Fibroblast of the conjunctiva (primary cell): ENCODE data around the gene GREB1L.

Source experiments
- DNase-seq: peaks from one replicate; pipeline ENCODE4 v3.0.0-alpha.2; 2010; ENCODE audit warnings: low read depth

Gene GREB1L

DNA sequence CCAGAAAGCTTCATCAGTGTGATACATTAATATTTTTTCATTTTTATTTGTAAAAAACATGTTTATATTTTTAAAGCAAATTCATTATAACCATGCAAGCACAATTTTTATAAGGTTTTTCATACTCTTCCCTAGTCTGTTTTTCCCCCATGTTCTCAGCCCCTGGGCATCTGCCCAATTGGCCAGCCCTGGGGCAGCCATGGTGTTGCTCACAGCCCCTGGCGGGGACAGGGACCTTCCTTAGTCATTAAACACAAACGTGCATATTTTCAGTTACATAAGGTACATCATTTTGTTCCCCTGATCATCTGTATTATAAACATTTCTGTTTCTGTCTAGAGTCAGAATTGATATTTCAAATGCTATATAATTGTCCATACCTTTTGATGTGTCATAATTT lies 208.5 kb downstream of the GREB1L start:
- no peak for DNase-seq

DNA sequence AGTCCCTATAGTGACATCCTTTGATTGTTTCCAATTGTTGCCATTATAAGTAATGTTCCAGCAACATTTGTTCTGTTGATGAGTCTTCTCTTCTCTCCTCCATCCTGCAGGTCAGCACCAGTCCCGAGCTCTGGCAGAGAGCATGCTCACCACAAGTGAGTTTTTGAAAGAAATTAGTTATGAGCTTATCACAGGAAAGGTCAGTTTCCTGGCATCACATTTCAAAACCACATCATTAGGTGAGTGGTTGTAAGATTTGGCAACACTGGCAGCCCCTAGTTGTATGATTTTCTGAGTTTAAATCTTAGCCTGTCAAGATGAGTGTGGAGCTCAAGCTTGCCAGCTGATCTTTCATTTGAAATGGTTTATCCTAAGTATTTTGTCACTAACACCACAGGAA lies 208.9 kb downstream of the GREB1L start:
- no peak for DNase-seq

DNA sequence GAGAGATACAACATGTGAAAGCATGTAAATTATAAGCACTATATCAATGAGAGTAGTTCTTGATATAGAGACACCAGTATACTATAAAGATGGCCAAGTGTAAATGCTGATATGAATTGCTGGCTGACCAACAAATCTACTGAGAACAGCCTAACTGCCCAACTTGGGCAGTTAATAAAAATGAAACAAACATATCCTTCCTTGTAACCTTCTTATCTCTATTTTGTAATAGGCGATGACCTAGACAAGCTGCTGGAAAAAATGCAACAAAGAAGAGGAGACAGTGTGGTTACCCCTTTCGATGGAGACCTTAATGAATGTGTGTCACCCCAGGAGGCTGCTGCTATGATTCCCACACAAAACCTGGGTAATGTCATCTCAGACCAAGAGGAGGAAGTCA lies 209.8 kb downstream of the GREB1L start:
- DNase-seq, result no peak

DNA sequence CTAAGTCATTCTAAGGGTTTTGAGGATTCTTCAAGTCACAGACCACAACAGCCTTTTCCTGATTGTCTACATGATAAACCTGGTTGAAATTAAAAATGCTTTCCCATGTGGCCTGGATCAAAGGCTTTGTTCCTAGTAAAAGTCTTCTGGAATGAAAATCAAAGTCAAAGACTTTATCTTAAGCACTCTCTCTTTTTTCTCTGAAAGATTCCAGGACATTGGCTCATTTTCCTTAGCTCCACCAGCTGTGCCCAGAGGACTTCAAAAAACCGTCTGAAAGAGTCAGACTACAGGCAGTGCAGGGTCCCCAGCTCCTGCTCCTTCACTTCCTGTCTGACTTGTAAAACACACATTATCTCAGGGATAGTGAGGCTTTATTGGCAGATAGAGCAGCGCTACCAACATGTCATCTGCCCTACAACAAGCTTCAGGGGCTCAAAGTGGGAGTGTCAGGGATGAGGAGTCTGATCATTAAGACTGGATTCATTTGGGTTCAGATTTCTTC lies 210.3 kb downstream of the GREB1L start:
- DNase-seq, result no peak

DNA sequence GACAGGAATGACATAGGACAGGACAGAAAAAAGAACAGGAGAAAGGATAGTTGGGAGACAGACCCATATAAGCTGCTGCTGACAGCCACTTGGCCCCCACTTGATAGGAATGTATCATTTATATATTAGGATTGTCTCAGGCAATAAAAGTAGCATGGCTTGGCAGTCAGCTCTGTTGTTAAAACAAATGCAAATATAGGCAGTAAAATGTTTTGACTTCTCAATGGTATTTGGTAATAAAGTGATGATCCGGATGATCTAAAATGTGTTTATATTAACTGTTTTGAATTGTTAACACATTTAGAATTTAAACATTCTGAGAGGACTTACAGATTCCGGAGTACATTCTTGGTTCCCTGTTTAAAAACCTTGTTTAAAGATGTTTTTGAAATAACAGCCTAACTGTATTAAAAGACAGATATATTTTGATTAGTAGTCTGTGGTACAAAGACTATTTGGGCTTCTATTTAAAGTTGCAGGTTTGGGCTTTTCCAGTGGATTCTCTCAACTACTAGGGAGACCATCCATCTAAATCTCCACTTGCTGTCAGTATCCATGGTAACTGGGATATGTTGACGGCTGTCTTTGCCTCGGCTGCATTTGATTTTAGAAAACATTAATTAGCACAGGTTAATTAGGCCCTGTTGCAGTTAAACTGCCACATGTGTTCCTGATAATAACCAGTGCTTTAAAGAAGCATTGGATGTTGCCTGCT lies 210.9 kb downstream of the GREB1L start:
- no peak for DNase-seq

DNA sequence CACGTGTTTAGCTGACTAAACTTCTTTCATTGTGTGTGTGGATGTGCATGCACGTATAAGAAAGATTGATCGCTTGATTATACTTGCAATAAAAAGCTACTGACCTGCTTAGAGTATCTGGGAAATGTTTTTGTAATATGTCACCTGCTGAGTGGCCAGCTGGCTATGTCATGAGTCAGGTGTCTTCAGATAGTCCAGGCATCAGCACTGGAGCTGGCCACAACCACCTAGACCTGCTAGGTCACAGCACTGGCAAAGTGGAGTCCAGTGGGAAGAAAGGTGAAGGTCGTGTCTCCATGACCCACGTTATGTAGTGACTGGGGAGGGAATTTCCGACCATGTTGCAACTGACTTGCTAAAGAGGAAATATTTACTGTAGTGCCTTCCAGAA lies 211.5 kb downstream of the GREB1L start:
- DNase-seq, result no peak

DNA sequence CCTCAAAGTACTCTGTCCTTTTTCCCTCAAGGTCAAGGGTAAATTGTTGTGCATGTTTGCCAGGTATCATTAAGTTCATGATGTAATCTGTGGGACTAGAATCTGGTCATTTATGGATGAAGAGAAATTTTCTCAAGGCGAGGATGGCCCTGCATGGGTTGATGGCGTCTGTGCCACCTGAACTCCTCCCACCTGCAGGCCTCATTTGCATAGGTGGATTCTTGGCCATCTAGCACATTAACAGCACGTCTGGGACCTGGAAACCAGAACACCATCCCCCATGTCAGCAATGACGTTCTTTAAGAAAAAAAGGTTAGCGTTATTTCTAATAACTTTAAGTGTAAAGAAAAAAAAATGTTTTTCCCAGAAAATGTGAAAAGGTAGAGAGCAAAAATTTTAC lies 212.7 kb downstream of the GREB1L start:
- DNase-seq, result no peak

DNA sequence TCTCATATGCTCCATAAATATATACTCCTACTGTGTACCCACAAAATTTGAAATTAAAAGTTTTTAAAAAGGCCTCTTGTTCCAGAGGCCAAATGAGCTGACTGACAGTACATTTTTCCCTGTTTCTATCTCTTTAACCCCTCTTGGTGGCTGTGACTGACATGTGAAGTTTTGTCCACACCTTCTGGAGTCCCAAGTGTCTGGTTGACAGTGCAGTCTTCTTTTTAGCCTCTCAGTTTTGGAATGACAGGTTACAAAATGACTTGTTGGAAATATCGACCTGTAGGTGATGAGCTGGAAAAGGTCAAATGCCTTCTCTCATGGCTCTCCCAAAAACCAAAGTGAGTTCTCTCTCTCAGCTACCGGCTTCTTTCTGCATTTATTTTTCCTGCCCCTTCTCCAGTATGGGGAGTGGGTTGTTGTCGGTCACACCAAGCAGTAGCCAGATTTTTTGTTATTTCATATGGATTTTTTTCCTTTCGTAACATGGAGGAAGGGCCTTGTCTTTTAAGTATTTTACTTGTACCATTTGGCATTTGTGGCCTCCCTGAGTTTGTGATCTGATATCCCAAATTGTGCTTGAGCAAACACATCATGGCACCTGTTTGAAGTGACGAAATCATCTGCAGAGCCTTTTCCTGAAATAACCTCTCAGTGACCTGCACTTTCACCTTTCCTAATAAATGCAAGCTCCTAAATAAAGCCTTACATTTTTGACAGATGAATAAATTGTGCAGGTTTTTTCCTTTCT lies 214.6 kb downstream of the GREB1L start:
- DNase-seq, result no peak

DNA sequence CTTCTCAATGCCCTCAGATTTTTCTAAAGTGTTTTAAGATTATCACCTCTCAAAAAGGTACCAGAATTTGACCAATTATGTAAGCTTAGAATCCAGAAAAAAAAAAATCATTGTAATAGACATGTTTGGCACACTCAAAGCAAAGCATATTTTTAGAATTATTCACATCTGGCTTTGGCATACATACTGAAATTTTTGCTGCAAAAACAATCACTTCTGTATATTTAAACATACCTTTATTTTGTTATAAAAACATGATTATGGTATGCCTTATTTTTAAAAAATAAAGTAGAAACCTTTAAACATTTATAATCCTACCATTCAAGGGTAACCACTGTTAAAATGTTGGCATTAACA lies 215.1 kb downstream of the GREB1L start:
- DNase-seq, result no peak

DNA sequence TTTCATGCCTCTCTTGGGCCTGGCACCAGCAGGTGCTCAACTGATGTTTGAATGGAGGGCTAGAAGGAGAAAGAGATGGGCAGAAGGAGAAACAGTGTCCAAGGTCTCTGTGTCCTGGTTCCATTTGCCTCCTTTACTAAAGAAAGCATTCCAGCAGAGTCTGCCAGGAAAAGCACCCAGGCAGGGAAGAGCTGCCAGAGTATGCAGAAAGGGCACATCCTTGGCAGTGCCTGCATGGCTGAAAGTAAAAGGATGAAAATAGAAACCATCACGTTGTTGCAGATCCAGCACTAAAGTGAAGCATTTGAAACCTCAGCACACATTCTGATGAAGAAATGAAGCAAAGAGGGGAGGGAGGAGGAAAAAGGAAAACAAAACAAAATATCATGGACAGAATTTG lies 216.3 kb downstream of the GREB1L start:
- DNase-seq, result no peak

DNA sequence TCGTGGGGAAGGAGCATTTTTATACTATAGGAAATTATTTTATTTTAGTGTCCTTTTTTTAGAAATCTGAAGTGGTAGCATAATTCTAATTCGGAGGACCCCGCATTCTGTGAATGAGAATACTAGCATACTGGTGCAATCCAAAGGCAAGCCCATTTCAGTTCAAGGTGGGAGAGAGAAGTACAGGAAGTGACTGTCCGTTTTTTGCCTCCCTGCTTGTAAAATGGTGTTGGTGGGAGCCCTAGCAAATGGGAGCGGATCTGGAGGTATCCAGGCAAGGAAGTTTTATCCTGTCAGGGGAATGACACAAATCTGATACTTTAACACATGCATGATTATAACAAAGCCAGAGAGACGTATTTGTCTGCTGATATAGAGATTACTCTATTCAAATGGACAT lies 216.8 kb downstream of the GREB1L start:
- DNase-seq, result no peak

DNA sequence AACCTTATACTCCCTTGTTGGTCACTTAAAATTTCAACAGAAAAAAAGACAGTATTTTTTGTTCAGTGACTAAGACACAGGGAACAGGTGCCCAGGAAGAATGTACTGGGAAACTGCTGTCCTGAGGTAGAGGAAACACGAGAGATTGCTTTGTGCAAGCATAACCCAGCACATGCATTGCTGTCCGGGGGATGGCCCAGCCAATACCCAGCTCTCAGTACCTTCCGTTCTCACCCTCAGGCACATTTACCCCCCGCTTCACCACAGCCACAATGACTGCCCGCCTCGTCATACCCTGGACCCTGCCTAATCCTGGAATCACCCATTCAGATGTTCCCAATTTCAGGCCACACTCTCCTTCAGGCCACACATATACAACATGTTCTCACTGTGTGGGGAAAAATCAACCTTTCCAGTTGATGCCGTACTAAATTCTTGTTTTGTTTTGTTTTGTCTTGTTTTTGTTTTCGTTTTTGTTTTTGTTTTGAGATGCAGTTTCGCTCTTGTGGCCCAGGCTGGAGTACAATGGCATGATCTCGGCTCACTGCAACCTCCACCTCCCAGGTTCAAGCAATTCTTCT lies 217.8 kb downstream of the GREB1L start:
- DNase-seq, result no peak

DNA sequence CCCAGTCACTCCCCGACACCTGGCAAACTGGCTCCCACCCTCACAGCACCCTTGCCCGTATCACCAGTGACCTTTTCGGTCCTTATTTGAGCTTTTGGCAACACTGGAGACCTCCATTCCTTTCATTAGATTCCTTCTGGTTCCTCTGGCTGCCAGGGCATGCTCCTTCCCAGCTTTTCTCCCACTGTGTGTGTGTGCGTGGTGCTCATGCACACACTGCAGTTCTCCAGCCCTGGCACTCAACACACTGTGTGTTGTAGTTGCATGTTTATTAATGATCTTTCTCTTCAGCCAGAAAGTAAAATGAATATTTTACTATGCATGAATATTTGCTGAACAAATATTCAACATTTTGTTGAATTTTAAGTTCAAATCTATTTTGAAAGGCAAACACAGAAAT lies 219.4 kb downstream of the GREB1L start:
- no peak for DNase-seq

DNA sequence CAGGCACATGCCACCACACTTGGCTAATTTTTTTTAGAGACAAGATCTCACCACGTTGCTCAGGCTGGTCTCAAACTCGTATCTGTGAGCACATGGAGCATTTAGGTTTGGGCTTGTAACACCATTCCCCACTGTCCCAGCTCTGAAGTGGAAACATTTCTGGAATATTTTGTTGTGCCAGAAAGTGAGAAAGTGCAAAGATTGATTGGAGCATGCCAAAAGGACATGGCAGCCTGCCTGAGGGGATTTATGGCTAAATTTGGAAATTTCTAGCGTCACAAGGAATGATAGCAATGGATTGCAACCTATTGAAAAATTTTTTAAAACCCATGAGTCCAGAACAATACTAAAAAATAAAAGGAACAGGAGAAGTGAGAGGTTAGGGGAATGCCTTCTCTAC lies 221.7 kb downstream of the GREB1L start:
- no peak for DNase-seq

DNA sequence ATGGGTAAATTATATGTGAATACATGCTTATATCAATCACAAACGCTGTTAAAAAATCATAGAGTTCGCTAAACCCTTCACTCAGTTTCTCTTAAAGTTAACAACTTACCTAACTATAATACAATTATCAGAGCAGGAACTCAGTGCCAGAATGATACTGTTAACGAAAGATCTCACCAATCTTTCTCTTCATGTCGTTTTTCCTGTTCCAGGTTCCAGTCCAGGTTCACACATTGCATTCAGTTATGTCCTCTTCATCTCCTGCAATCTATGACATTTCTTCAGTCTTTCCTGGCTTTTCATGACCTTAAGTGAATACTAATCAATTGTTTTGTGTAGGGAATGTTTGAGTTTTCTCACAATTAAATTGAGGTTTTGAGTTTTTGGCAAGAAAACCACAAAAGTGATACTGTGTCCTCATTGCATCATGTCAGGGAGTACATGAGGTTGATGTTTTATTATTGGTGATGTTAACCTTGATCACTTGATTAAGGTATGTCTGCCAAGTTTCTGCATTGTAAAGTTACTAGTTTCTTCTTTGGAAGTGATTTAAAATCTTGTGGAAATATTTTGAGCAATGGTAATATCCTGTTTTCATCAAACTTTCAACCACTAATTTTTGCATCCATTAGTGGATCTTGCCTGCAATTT lies 226.6 kb downstream of the GREB1L start:
- DNase-seq, result no peak

DNA sequence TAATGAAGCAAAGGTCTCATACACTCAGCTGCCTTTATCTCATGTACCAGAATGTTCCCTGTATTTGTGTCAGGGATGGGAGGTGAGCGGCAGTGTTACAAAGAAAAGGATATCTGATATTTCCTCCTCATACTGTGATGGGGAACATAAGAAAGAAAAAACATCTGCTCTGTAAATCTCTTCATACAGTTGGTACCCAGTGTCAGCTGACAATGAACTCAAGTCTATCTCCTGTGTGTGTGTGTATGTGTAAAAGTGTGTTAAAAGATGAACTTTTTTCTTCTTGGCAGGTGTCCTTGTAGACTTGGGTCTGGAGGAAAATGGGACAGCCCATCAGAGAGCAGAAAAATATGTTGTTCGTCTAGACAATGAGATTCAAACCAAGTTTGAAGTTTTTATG lies 230.7 kb downstream of the GREB1L start:
- DNase-seq, result no peak

DNA sequence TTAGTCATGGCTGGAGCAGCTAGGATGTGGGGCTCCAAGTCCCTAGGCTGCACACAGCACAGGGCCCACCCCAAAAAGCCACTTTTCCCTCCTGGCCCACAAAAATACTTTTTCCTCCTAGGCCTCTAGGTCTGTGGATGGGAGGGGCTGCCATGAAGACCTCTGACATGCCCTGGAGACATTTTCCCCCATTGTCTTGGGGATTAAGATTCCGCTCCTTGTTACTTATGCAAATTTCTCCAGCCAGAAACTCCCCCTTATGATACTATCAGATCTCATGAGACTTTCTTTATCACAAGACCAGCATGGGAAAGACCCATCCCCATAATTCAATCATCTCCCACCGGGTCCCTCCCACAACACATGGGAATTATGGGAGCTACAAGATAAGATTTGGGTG lies 232.6 kb downstream of the GREB1L start:
- no peak for DNase-seq

DNA sequence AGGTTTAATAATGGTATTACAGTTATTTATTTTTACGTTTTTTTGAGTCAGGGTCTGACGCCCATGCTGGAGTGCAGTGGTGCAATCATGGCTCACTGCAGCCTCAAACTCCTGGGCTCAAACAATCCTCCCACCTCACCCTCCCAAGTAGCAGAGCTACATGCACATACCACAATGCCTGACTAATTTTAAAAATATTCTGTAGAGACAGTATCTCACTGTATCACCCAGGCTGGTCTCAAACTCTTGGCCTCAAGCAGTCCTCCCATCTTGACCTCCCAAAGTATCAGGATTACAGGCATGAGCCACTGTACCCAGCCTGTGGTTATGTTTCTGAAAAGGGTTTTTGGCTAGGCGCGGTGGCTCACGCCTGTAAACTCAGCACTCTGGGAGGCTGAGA lies 237.7 kb downstream of the GREB1L start:
- no peak for DNase-seq

DNA sequence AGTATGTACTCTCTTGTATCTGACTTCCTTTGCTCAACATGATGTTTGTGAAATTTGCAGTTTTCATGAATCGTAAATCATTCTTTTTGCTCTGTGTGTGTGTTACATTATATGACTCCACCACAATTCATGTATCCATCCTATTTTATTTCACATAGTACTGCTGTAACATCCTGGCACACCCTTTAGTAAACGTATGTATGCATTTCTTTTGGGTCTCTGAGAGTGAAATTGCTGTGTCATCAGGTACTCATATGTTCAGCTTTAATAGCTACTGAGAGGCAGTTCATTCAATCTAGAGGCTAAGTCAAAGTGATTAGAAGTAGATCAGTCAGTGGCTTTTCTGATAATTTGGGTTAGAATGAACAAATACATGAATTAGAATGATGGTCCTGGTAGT lies 239.7 kb downstream of the GREB1L start:
- DNase-seq, result no peak

DNA sequence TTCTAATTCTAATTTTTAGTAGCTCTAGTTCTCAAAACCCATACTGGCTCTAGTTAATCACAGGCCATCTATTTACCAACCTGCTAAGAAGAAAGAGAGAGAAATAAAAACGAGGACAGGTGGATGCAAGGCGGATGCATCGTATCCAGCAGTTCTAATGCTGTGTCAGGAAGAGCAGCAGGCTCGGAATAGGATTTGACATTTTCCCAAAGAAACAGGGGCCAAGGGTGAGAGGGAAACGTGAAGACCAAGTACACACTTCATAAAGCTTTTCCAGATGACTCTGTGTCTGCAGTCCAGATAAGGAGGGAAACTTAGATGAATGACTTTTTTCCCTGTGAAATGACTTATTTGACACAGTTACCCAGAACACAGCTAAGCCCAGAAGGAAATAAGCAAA lies 241.0 kb downstream of the GREB1L start:
- DNase-seq, result no peak

DNA sequence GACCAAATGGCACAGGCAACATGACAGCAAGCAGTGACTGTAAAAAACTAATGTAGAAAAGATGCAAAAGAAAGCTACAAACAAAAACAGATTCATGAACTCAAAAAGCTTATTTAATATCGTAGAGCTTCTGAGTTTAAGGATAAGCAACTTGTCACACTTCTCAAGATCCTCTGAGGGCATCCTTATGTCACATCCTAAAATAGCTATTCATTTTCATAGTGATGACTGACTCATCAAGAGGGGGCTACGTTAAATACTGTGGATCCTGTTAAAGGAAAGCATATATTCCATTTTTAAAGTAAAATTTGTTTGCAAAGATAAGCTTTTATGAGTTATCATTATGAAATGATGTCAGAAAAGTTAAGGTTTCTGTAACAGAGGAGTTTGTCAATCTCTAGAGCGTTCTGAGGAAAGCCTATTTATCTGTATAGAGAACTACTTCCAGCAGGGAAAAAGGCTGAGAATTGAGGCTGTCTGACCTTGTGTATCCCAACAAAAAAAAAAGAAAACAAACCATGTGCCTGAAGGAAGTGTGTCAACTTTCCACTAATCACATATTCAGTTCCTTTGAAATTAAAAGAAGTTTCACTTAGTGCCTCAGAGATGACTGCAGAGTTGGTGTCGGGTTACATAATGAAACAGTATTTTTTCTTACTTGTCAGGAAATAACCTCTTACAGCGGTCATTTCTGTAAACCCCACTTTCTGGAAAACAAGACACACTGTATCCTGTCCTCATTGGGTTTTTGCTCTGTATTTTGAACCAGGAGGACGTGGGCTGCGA lies 243.0 kb downstream of the GREB1L start:
- DNase-seq, result no peak

DNA sequence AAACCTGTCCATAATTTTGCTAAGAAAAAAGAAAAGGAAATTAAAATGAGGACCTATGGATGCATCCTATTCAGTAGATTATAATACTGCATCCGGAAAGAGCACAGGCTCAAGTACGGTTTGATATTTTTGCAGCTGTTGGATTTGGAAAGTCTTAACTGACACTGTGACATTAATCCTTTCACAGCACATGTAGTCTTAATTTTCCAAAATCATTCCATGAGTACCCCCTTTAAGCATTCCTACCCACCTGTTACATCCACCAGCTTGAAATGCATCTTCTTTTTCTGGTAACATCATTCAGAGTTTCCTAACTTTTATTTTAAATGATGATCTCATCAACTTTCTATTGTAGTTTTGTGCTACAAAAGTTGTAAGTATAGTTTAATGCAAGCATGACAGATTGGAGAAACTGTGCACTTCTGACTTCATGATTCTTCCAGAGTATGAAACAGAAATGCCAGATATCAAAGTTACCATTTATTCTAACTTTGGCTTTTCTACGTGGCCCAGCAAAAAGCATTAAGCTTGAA lies 244.9 kb downstream of the GREB1L start:
- no peak for DNase-seq
